Astrocyte of the spinal cord (primary cell): ENCODE results near the gene LEF1.

Source experiments
- DNase-seq: peaks from one replicate; pipeline ENCODE4 v3.0.0; 2011; ENCODE audit warnings: low read depth, low spot score
- H3K4me3 ChIP-seq: 2 replicates; pipeline ENCODE4 v1.5.1; 2011; ENCODE audit warnings: low read depth, mild to moderate bottlenecking, low read length, moderate library complexity
- CTCF ChIP-seq: IDR thresholded peaks from 2 replicates; pipeline ENCODE4 v1.5.1; 2012; ENCODE audit warnings: low read depth, mild to moderate bottlenecking, low read length, inconsistent platforms
- in situ Hi-C: cut with HindIII; loops from 2 replicates; pipeline ENCODE4 v1.10.0; 2017; ENCODE audit warnings: low sequenced_read_pairs

The LEF1 gene

GRCh38 chr4:108044951-108045686, 123.6 kb downstream of the LEF1 start:
- in situ Hi-C loops = no loop called here
- no peak for TF ChIP-seq CTCF
- no peak for DNase-seq
- H3K4me3 ChIP-seq = no peak overlapping the region

GRCh38 chr4:108043526-108043925, 125.2 kb downstream of the LEF1 start:
- in situ Hi-C loops = no loop called here
- no peak for TF ChIP-seq CTCF
- DNase-seq = no peak

GRCh38 chr4:108042927-108043326, 125.8 kb downstream of the LEF1 start:
- no peak overlapping the region for H3K4me3 ChIP-seq
- DNase-seq = no peak
- in situ Hi-C loops = no loop called here
- TF ChIP-seq CTCF = no peak

More at GRCh38 chr4:108043526-108043925, 125.2 kb downstream of the LEF1 start:
- H3K4me3 ChIP-seq = no peak overlapping the region

GRCh38 chr4:108037884-108038283, 130.8 kb downstream of the LEF1 start:
- DNase-seq = no peak
- H3K4me3 ChIP-seq = no peak overlapping the region
- TF ChIP-seq CTCF = no peak
- in situ Hi-C loops = no loop called here

- DNase-seq = no peak
- no peak overlapping the region for H3K4me3 ChIP-seq
- in situ Hi-C loops = no loop called here
- no peak for TF ChIP-seq CTCF
Observed at GRCh38 chr4:108036213-108036612, 132.5 kb downstream of the LEF1 start.

- in situ Hi-C loops = no loop called here
- TF ChIP-seq CTCF = no peak
- no peak overlapping the region for H3K4me3 ChIP-seq
- no peak for DNase-seq
Observed at GRCh38 chr4:108035691-108036090, 133.0 kb downstream of the LEF1 start.

- H3K4me3 ChIP-seq = no peak overlapping the region
- in situ Hi-C loops = no loop called here
- no peak for DNase-seq
- no peak for TF ChIP-seq CTCF
Observed at GRCh38 chr4:108034565-108034964, 134.2 kb downstream of the LEF1 start.
